ENCODE data around the gene PLD1.
"Not testable (repeated sequence)": the region's sequence is repeated elsewhere in the genome, so short reads cannot be mapped to it uniquely, and the experiment has no call there.

PLD1 gene

DNA sequence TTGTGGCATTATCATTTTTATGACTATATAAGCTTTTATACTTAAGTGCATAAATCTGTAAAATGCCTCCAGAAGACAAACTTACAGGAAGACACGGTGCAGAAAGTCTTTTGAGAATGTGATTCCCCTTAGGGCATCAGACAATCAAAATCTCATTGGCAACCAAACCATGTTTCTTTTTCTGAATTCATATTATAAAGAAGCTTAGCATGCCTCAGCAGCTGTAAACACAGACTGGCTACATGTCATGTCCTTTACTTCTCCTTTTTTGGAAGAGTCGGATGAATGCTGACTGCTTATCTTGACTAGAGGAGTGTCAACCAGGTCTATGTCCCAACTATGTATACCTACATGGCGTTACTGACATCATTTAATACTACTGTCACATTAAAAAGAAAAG lies 150.1 kb downstream of the PLD1 start:
- no peak for DNase-seq (ENCODE audit: low spot score)

- no peak for DNase-seq (ENCODE audit: low spot score)
Observed at GRCh38 chr3:171658841-171659240, 151.4 kb downstream of the PLD1 start.

GRCh38 chr3:171654809-171655208 lies 155.5 kb downstream of the PLD1 start:
- DNase-seq (ENCODE audit: low spot score): peak; percentile 63

DNA sequence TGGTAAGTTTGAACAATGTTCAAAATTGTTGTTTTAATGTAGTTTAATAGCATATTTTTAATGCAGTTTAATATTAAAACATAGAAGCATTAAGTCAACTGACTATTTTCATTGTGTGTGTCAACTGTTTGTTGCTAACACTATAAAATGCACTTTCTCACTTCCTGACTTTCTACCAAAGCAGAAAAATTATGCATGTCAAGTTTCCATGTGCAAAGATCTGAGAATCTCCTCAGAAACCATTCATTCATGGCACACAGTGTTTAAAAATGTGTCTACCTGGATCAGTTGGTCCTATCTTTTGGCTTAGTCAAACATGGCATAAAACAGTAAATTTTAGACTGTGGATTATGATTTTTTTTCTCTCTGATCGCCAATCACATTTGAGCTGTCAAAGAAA lies 156.0 kb downstream of the PLD1 start:
- DNase-seq (ENCODE audit: low spot score): no peak

GRCh38 chr3:171653701-171654100 lies 156.6 kb downstream of the PLD1 start:
- no peak for DNase-seq (ENCODE audit: low spot score)

GRCh38 chr3:171652932-171653331 lies 157.4 kb downstream of the PLD1 start:
- DNase-seq (ENCODE audit: low spot score): no peak

- DNase-seq (ENCODE audit: low spot score): peak; percentile 36
Observed at GRCh38 chr3:171649911-171650592, 160.2 kb downstream of the PLD1 start.

DNA sequence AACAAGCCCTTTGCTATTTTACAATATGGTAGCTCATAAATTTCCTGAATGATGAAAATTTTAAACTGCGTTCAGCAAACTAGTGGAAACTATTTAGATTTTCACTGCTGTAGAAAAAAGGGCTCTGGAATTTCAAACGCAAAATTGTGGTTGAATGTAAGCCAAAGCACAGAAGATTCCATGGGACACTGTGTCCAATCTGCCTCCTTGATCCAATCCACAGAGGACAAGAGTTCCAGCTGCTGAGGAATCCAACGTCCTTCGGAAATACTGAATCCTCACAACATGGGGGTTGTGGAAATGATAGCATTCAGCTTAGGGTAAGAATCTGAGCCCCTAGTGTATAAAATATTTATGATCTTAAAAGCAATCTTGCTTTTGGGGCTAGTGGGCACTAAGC lies 161.0 kb downstream of the PLD1 start:
- no peak for DNase-seq (ENCODE audit: low spot score)

DNA sequence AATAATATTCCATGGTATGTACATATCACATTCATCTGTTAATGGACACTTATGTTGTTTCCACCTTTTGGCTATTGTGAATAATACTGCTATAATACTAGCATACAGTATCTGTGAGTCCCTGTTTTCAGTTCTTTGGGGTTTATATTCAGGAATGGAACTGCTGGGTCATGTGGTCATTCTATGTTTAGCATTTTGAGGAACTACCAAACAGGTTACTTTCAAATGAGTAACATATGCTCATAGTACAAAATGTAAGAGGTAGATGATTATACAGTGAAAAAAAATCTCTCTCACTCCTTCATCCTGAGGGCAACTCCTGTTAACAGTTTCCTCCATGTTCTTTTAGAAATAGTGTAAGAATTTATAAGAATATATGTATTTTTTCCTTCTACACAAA lies 162.2 kb downstream of the PLD1 start:
- DNase-seq (ENCODE audit: low spot score): no peak

GRCh38 chr3:171646357-171647133 lies 163.7 kb downstream of the PLD1 start:
- peak; percentile 69 for DNase-seq (ENCODE audit: low spot score)

DNA sequence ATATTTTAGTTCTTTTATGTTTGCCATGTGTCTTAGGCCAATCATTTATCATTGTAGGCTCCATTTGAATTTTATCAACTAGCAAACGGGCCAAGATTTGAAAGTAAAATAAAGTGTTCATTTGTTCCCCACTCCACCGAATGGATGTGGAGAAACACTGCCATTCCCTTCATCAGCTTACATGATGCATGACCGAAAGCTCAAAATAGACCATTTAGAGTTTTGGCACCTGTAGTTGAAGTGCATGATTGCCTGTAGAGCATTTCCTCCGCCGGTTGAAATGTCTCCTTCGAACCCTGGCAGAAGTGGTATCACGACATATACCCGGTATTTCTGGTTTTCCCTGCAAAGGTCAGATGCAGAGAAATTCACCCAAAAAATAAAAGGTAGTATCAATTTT lies 165.6 kb downstream of the PLD1 start:
- no peak for DNase-seq (ENCODE audit: low spot score)

DNA sequence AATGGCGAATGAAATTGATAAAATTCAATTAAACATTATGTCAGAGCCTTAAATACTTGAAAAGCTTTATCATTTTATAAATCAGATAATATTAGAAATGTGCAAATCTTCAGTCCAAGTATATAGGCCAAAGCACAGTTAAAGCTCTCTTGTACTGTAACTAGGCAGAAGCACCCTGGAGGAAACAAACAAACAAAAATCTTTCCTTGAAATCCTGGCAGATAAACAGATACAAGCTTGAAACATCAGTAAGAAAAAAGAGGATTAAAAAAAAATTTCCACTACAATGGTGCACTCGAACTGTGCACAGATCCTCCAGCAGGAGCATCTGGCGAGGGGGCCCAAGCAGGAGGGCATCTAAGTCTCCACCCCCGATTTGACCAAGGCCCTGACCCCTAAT lies 166.6 kb downstream of the PLD1 start:
- no peak for DNase-seq (ENCODE audit: low spot score)

DNA sequence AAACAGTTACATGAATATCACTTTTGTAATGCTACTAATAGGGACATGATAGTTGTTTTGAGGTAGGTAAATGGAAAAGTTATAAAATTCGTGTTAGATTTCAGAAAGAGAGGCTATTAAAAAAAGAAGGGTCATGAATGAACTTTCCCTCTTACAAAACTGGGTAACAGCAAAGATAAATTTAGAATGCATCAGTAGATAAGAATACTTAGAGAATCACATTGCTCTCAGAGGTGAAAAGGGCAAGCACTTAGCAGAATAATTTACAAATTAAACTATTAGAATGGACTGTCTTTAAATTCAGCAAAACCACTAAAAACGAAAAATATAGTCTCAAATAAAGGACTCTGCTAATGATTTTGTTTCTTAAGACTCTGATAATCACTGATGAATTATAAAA lies 167.2 kb downstream of the PLD1 start:
- no peak for DNase-seq (ENCODE audit: low spot score)

DNA sequence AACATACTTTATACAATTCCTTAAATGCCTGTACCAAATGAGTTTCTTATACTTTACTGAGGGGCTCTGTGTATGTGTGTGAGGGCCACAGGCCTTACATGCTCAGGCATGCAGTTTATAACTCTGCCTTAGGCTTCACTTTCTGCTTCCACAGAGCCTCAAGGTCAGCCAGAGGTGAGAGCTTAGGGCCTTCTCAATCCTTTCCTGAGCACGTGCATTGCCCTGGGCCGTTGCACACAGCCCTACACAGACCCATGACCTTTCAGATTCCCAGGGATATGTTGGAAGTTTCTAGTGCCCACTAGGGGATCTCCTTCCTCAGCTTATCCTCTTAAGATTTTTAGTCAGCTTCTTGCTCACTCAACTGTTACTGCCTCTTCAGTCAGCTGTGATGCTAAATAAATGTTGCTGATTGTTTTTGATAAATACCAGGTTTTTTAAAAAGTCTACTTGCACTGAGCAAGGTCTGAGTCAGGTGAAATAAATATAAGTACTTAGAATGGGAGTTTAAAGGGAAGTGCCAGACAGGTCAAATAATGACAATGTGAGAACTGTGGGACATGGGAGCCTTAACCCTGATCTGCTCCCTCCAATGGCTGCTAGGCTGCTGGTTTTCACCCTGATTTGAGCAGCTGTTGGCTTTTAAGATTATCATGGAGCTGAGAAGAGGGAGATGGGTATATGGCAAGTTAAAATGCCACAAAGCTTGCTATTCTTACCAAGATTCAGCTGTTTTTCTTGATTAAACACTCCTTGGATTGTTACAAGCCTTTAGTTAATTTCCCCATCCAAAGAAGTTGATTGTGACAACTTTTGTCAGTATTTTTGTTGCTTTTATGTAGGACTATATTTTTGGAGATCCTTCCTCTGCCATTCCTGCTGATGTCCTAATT lies 169.5 kb downstream of the PLD1 start:
- DNase-seq (ENCODE audit: low spot score): no peak

- DNase-seq (ENCODE audit: low spot score): no peak
Observed at GRCh38 chr3:171636666-171637065, 173.6 kb downstream of the PLD1 start.

DNA sequence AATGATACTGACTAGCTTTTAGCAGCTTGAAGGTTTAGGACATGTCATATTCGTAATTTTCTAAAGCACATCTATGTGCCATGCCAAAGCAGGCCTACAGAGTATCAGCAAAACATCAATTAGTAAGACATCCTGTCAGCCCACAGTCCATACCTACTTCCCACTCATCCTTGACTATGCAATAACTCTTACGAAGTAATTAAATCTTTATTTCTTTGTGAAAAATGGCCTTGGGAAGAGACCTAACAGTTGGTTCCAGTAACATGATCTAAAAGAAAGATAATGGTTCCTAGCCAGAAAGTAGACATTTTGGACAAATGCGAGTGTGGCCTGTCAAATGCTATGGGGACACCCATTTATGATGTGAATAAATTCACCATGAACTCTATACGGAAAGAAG lies 177.5 kb downstream of the PLD1 start:
- no peak for DNase-seq (ENCODE audit: low spot score)

DNA sequence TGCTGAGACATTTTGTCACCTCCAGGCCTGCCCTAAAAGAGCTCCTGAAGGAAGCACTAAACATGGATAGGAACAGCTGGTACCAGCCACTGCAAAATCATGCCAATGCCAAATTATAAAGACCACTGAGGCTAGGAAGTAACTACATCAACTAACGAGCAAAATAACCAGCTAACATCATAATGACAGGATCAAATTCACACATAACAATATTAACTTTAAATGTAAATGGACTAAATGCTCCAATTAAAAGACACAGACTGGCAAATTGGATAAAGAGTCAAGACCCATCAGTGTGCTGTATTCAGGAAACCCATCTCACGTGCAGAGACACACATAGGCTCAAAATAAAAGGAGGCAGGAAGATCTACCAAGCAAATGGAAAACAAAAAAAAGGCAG lies 183.5 kb downstream of the PLD1 start:
- DNase-seq (ENCODE audit: low spot score): not testable (repeated sequence)

- DNase-seq (ENCODE audit: low spot score): no peak
Observed at GRCh38 chr3:171622126-171622525, 188.2 kb downstream of the PLD1 start.

DNA sequence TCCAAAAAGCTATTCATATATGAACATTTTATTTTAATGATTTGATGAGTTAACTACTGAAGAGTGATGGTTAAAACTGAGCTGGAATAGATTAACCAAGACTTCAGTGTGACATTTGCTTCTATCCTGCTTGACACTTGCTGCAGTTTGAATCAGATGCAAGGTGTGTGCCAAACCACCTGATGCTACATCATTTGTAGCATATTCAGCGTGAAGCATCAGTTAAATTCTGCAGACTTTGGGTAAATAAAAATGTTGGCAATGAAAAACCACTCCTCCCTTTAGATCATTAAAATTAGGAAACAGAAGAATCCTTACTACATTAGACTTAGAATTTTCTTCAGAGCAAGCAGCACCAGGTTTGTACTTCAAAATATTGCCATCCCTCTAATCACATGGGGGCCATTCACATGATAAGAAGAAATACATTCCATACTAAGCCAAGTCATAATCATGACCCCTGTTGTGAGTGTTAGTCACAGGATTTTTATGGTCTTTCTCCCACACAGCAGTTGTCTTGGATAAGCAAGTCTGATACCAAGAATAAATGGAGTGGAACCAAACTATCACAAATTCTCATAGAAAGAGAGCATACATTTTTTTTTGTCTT lies 189.4 kb downstream of the PLD1 start:
- no peak for DNase-seq (ENCODE audit: low spot score)

- no peak for DNase-seq (ENCODE audit: low spot score)
Observed at GRCh38 chr3:171616798-171617197, 193.5 kb downstream of the PLD1 start.

DNA sequence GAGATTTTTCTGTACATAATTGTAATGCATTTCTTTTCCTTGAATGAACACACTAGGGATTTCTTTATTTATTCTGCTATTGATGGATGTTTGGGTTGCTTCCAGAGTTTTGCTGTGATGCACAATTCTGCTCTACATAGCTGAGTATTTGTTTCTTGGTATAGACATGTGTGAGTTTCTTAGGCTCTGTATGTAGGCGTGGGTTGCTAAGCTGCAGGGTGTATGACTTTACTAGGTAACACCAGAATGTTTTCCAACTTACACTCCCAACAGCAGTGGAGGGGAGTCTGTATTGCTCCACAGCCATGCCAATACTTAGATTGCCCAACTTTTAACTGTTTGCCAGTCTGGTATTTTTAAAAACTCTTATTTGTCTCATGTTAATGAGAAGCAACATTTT lies 194.6 kb downstream of the PLD1 start:
- DNase-seq (ENCODE audit: low spot score): peak; percentile 40

DNA sequence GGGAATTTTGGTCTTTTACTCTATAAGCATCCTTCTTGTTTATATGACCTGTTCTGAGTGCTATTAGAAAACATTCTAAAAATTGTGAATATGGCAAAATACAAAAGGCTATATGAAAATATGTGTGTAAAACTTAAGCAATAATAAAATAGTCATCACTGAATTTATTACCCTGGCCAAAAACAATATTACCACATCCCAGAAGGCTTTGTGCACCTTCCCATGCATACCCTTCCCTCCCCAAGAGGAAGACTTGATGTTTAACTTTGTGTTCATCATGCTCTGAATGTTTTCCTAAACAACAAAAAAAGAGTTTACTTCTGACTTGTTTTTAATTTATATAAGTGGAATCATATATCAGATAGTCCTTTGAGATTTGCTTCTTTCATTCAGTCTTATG lies 195.0 kb downstream of the PLD1 start:
- no peak for DNase-seq (ENCODE audit: low spot score)

Measured in Ammon's horn (tissue), 1 donor.